Fibroblast of the conjunctiva (primary cell): ENCODE data around the gene IFI27L1.

ENCODE experiments used
- DNase-seq: peaks from one replicate; pipeline ENCODE4 v3.0.0-alpha.2; 2010; ENCODE audit warnings: low read depth

IFI27L1 gene

GRCh38 chr14:94113908-94114588 is 32.9 kb downstream of the IFI27L1 start:
- no peak for DNase-seq

- no peak for DNase-seq
Observed at GRCh38 chr14:94114589-94115057, 33.5 kb downstream of the IFI27L1 start.

- DNase-seq: no peak
Observed at GRCh38 chr14:94115058-94115591, 34.0 kb downstream of the IFI27L1 start.

GRCh38 chr14:94115631-94116030 is 34.5 kb downstream of the IFI27L1 start:
- DNase-seq: no peak

GRCh38 chr14:94116701-94117100 is 35.6 kb downstream of the IFI27L1 start:
- DNase-seq: no peak

GRCh38 chr14:94117856-94118255 is 36.7 kb downstream of the IFI27L1 start:
- no peak for DNase-seq

- no peak for DNase-seq
Observed at GRCh38 chr14:94119071-94119470, 38.0 kb downstream of the IFI27L1 start.

- no peak for DNase-seq
Observed at GRCh38 chr14:94120667-94121340, 39.7 kb downstream of the IFI27L1 start.

- DNase-seq: no peak
Observed at GRCh38 chr14:94121485-94121884, 40.4 kb downstream of the IFI27L1 start.

GRCh38 chr14:94122438-94122837 is 41.3 kb downstream of the IFI27L1 start:
- no peak for DNase-seq

- no peak for DNase-seq
Observed at GRCh38 chr14:94123296-94123695, 42.2 kb downstream of the IFI27L1 start.

GRCh38 chr14:94123868-94124267 is 42.8 kb downstream of the IFI27L1 start:
- no peak for DNase-seq

GRCh38 chr14:94124582-94125377 is 43.7 kb downstream of the IFI27L1 start:
- no peak for DNase-seq

GRCh38 chr14:94125659-94126418 is 44.7 kb downstream of the IFI27L1 start:
- DNase-seq: no peak

- no peak for DNase-seq
Observed at GRCh38 chr14:94126419-94126677, 45.2 kb downstream of the IFI27L1 start.

GRCh38 chr14:94126800-94127199 is 45.7 kb downstream of the IFI27L1 start:
- DNase-seq: no peak

- DNase-seq: no peak
Observed at GRCh38 chr14:94127330-94127729, 46.2 kb downstream of the IFI27L1 start.

- DNase-seq: no peak
Observed at GRCh38 chr14:94128216-94128839, 47.2 kb downstream of the IFI27L1 start.

- DNase-seq: peak; percentile 69
Observed at GRCh38 chr14:94129111-94129757, 48.1 kb downstream of the IFI27L1 start, which contains the start of gene IFI27L2. Gene IFI27L2, minus strand, starts transcription at chr14:94129604. Its CDS starts 40 bp downstream, at chr14:94129564.

- peak; percentile 41 for DNase-seq
Observed at GRCh38 chr14:94129758-94130414, 48.8 kb downstream of the IFI27L1 start.
